ENCODE results near the gene TPBG. TPM values are rescaled to one million over a fixed set of nuclear protein-coding genes. Genes with fewer than 3 reads are reported as not detected.

The TPBG gene
- total and polyA plus RNA-seq, 9 donors, result 10.7 to 26.6 (median 13.8) TPM

GRCh38 chr6:82353848-82354247, 9.8 kb upstream of the TPBG start:
- no peak for DNase-seq
- H3K4me3 ChIP-seq (ENCODE audit: low read length), result no peak overlapping the region
- no CpG with 5 or more reads among the region's 2 CpGs for WGBS (ENCODE audit: insufficient coverage)
- H3K9me3 ChIP-seq (replicated peaks; ENCODE audit: control insufficient read depth, low read depth, low read length), result no peaks in the 10 kb centered on the region
- H3K4me1 ChIP-seq (ENCODE audit: control insufficient read depth, insufficient read depth, low read length), result no peaks in the 10 kb centered on the region
- H3K27me3 ChIP-seq (ENCODE audit: control insufficient read depth, insufficient read depth, low read length), result no peaks in the 10 kb centered on the region
- no peaks in the 10 kb centered on the region for H3K36me3 ChIP-seq (ENCODE audit: control insufficient read depth, insufficient read depth, low read length)
- no peak overlapping the region for H3K27ac ChIP-seq (ENCODE audit: low read length)

GRCh38 chr6:82360552-82360951, 3.1 kb upstream of the TPBG start:
- DNase-seq, result no peak
- Histone ChIP-seq H3K4me3 (ENCODE audit: low read length) (no peak overlapping the region), H3K4me1 (ENCODE audit: control insufficient read depth, insufficient read depth, low read length) (peaks cover 12% of the 10 kb centered on the region), H3K9me3 (replicated peaks; ENCODE audit: control insufficient read depth, low read depth, low read length) (no peaks in the 10 kb centered on the region), H3K27me3 (ENCODE audit: control insufficient read depth, insufficient read depth, low read length) (peaks cover 31% of the 10 kb centered on the region), H3K27ac (ENCODE audit: low read length) (no peak overlapping the region), H3K36me3 (ENCODE audit: control insufficient read depth, insufficient read depth, low read length) (no peaks in the 10 kb centered on the region)
- no CpG with 5 or more reads among the region's 2 CpGs for WGBS (ENCODE audit: insufficient coverage)

GRCh38 chr6:82361631-82362030, 2.0 kb upstream of the TPBG start:
- no peak for DNase-seq
- no peaks in the 10 kb centered on the region for H3K36me3 ChIP-seq (ENCODE audit: control insufficient read depth, insufficient read depth, low read length)
- no peak overlapping the region for H3K27ac ChIP-seq (ENCODE audit: low read length)
- no peak overlapping the region for H3K4me3 ChIP-seq (ENCODE audit: low read length)
- no CpG with 5 or more reads among the region's 3 CpGs for WGBS (ENCODE audit: insufficient coverage)
- peaks cover 13% of the 10 kb centered on the region for H3K4me1 ChIP-seq (ENCODE audit: control insufficient read depth, insufficient read depth, low read length)
- H3K27me3 ChIP-seq (ENCODE audit: control insufficient read depth, insufficient read depth, low read length), result peaks cover 34% of the 10 kb centered on the region
- no peaks in the 10 kb centered on the region for H3K9me3 ChIP-seq (replicated peaks; ENCODE audit: control insufficient read depth, low read depth, low read length)

GRCh38 chr6:82362144-82362543, 1.5 kb upstream of the TPBG start:
- WGBS (ENCODE audit: insufficient coverage), result no CpG with 5 or more reads among the region's 4 CpGs
- Histone ChIP-seq H3K36me3 (ENCODE audit: control insufficient read depth, insufficient read depth, low read length) (no peaks in the 10 kb centered on the region), H3K4me1 (ENCODE audit: control insufficient read depth, insufficient read depth, low read length) (peaks cover 13% of the 10 kb centered on the region), H3K4me3 (ENCODE audit: low read length) (no peak overlapping the region), H3K27ac (ENCODE audit: low read length) (no peak overlapping the region), H3K27me3 (ENCODE audit: control insufficient read depth, insufficient read depth, low read length) (peaks cover 34% of the 10 kb centered on the region), H3K9me3 (replicated peaks; ENCODE audit: control insufficient read depth, low read depth, low read length) (no peaks in the 10 kb centered on the region)
- no peak for DNase-seq

- DNase-seq, result peak; percentile 95
- H3K27ac ChIP-seq (ENCODE audit: low read length), result peak overlapping the region; percentile 91
- WGBS (ENCODE audit: insufficient coverage), result 0% methylated on average over 4 of the region's 13 CpGs
These were observed 664 bp upstream of the TPBG start for GRCh38 chr6:82362878-82363427.

GRCh38 chr6:82364087-82365015, 734 bp downstream of the TPBG start:
- Histone ChIP-seq H3K27me3 (ENCODE audit: control insufficient read depth, insufficient read depth, low read length) (peaks cover 34% of the 10 kb centered on the region), H3K4me1 (ENCODE audit: control insufficient read depth, insufficient read depth, low read length) (peaks cover 13% of the 10 kb centered on the region), H3K9me3 (replicated peaks; ENCODE audit: control insufficient read depth, low read depth, low read length) (no peaks in the 10 kb centered on the region), H3K27ac (ENCODE audit: low read length) (peak overlapping the region; percentile 91), H3K36me3 (ENCODE audit: control insufficient read depth, insufficient read depth, low read length) (no peaks in the 10 kb centered on the region), H3K4me3 (ENCODE audit: low read length) (peak overlapping the region; percentile 67)
- WGBS (ENCODE audit: insufficient coverage), result under 1% methylated on average over 83 of the region's 88 CpGs
- peak; percentile 83 for DNase-seq

More at GRCh38 chr6:82362878-82363427, 664 bp upstream of the TPBG start:
- H3K4me3 ChIP-seq (ENCODE audit: low read length), result peak overlapping the region; percentile 67
- no peaks in the 10 kb centered on the region for H3K36me3 ChIP-seq (ENCODE audit: control insufficient read depth, insufficient read depth, low read length)
- peaks cover 34% of the 10 kb centered on the region for H3K27me3 ChIP-seq (ENCODE audit: control insufficient read depth, insufficient read depth, low read length)
- peaks cover 13% of the 10 kb centered on the region for H3K4me1 ChIP-seq (ENCODE audit: control insufficient read depth, insufficient read depth, low read length)
- no peaks in the 10 kb centered on the region for H3K9me3 ChIP-seq (replicated peaks; ENCODE audit: control insufficient read depth, low read depth, low read length)

GRCh38 chr6:82365016-82365795, 1.6 kb downstream of the TPBG start:
- H3K4me3 ChIP-seq (ENCODE audit: low read length), result peak overlapping the region; percentile 67
- peaks cover 34% of the 10 kb centered on the region for H3K27me3 ChIP-seq (ENCODE audit: control insufficient read depth, insufficient read depth, low read length)
- H3K9me3 ChIP-seq (replicated peaks; ENCODE audit: control insufficient read depth, low read depth, low read length), result no peaks in the 10 kb centered on the region
- H3K36me3 ChIP-seq (ENCODE audit: control insufficient read depth, insufficient read depth, low read length), result no peaks in the 10 kb centered on the region
- H3K4me1 ChIP-seq (ENCODE audit: control insufficient read depth, insufficient read depth, low read length), result peaks cover 13% of the 10 kb centered on the region
- WGBS (ENCODE audit: insufficient coverage), result 5% methylated on average over 67 of the region's 67 CpGs
- no peak for DNase-seq
- no peak overlapping the region for H3K27ac ChIP-seq (ENCODE audit: low read length)

- H3K4me1 ChIP-seq (ENCODE audit: control insufficient read depth, insufficient read depth, low read length), result peaks cover 12% of the 10 kb centered on the region
- H3K4me3 ChIP-seq (ENCODE audit: low read length), result no peak overlapping the region
- H3K27me3 ChIP-seq (ENCODE audit: control insufficient read depth, insufficient read depth, low read length), result peaks cover 26% of the 10 kb centered on the region
- H3K27ac ChIP-seq (ENCODE audit: low read length), result no peak overlapping the region
- H3K9me3 ChIP-seq (replicated peaks; ENCODE audit: control insufficient read depth, low read depth, low read length), result no peaks in the 10 kb centered on the region
- H3K36me3 ChIP-seq (ENCODE audit: control insufficient read depth, insufficient read depth, low read length), result no peaks in the 10 kb centered on the region
- DNase-seq, result no peak
These were observed 4.1 kb downstream of the TPBG start for GRCh38 chr6:82367704-82368103.

- WGBS (ENCODE audit: insufficient coverage), result 85% methylated on average over 2 of the region's 3 CpGs
- Histone ChIP-seq H3K4me3 (ENCODE audit: low read length) (no peak overlapping the region), H3K27me3 (ENCODE audit: control insufficient read depth, insufficient read depth, low read length) (peaks cover 1% of the 10 kb centered on the region), H3K4me1 (ENCODE audit: control insufficient read depth, insufficient read depth, low read length) (no peaks in the 10 kb centered on the region), H3K27ac (ENCODE audit: low read length) (no peak overlapping the region), H3K9me3 (replicated peaks; ENCODE audit: control insufficient read depth, low read depth, low read length) (no peaks in the 10 kb centered on the region), H3K36me3 (ENCODE audit: control insufficient read depth, insufficient read depth, low read length) (no peaks in the 10 kb centered on the region)
- no peak for DNase-seq
These were observed 7.2 kb downstream of the TPBG start for GRCh38 chr6:82370788-82371187.
